ENCODE measurements around the gene TRAPPC6A.

GRCh38 chr19:45184115-45184514, 6.1 kb upstream of the TRAPPC6A start:
- TF ChIP-seq SP1 (IDR thresholded peaks at IDR 0.05) = no peak
- TF ChIP-seq FOXA1 (IDR thresholded peaks at IDR 0.05) = no peak
- TF ChIP-seq TARDBP (IDR thresholded peaks at IDR 0.05) = no peak
- no peak for TF ChIP-seq NFRKB (IDR thresholded peaks at IDR 0.05)
- no peak for TF ChIP-seq L3MBTL2 (conservative IDR thresholded peaks at IDR 0.05)
- no peak for TF ChIP-seq CTBP1 (IDR thresholded peaks at IDR 0.05; ENCODE audit: borderline replicate concordance)
- no peak for TF ChIP-seq LEF1 (IDR thresholded peaks at IDR 0.05; ENCODE audit: borderline replicate concordance)
- TF ChIP-seq FOXM1 (IDR thresholded peaks at IDR 0.05; ENCODE audit: borderline replicate concordance) = no peak
- TF ChIP-seq SUZ12 (IDR thresholded peaks at IDR 0.05) = no peak
- TF ChIP-seq HDGF (IDR thresholded peaks at IDR 0.05; ENCODE audit: borderline replicate concordance) = no peak
- no peak for TF ChIP-seq ARNT (IDR thresholded peaks at IDR 0.05)
- TF ChIP-seq BHLHE40 (IDR thresholded peaks at IDR 0.05; ENCODE audit: borderline replicate concordance) = no peak
